DMS 273 (cell line): ENCODE measurements around the gene TTLL4.

ENCODE experiments used
- DNase-seq: peaks from one replicate; lab custom pipeline; 2025; ENCODE audit not compliant: unreplicated experiment; lab: John Stamatoyannopoulos, UW

TTLL4 gene

DNA sequence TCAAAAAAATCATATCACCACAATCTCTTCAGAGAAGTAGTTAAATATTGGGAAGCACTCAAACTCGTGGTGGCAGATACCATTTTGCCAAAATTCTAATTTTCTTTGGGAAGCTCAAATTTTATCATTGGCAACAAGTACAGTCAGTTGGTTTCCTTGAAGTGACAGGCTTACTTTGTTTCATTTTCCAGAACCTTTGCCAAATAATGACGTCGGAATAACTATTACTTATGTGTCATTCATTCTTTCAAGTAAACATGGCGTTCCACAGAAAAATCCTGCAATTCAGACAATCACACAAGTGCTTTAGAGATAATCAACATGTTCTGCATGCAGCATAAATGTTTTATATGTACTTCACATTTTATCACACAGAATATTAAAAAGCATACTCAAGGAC is 5.4 kb downstream of the TTLL4 start:
- DNase-seq, result no peak

- peak; percentile 8 for DNase-seq
Observed at GRCh38 chr2:218717262-218717661, 6.6 kb downstream of the TTLL4 start.

- no peak for DNase-seq
Observed at GRCh38 chr2:218718058-218718457, 7.4 kb downstream of the TTLL4 start.

GRCh38 chr2:218719457-218719856 is 8.8 kb downstream of the TTLL4 start:
- DNase-seq, result no peak

DNA sequence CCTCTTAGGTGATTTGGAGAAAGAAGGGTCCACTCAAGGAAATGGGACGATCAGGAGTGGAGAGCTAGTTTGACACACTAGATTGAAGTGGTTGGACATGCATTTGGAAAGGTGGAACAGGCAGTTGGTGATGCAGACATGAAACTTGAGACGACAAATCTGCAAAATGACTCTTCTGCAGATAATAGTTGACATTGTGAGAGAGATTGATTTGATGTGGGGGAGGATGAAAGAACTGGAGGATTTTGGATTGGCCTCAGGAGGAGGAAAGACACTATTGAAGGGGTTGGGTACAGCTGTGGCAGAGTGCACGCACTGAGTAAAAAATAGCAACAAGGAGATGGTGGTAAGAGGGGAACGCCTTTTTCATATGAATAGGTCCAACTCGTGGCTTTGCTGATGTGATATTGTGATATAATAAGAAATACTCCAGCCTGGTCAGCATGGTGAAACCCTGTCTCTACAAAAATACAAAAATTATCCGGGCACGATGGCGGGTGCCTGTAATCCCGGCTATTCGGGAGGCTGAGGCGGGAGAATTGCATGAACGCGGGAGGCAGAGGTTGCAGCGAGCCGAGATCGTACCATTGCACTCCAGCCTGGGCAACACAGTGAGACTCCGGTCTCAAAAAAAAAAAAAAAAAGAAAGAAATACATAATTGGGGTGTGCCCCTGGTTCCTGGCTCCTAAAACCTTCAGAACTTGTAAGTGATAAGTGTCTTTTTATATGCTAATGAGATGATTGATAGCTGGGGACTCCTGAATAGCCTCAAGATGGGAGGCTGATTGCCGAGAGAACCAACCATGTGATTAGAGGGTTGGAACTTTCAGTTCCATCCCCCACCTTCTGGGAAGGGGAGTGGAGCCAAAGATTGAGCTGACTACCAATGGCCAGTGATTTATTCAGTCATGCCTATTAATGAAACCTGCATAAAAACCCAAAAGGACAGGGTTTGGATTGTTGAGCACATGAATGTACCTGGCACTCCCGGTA is 9.7 kb downstream of the TTLL4 start:
- DNase-seq, result no peak

GRCh38 chr2:218721488-218721887 is 10.9 kb downstream of the TTLL4 start:
- DNase-seq, result no peak

DNA sequence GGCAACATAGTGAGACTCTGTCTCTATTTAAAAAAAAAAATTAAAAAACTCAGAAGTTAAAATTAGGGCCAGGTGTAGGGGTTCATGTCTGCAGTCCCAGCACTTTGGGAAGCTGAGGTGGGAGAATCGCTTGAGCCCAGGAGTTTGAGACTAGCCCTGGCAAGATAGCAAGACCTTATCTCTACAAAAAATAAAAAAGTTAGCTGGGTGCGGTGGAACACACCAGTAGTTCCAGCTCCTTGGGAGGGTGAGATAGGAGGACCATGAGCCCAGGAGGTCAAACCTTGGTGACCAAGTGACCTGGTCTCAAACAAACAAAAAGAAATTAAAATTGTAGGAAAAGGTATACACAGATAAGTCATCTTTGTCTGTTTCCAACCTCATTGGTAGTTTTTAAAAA is 11.3 kb downstream of the TTLL4 start:
- DNase-seq, result no peak

- no peak for DNase-seq
Observed at GRCh38 chr2:218722419-218722818, 11.8 kb downstream of the TTLL4 start.

DNA sequence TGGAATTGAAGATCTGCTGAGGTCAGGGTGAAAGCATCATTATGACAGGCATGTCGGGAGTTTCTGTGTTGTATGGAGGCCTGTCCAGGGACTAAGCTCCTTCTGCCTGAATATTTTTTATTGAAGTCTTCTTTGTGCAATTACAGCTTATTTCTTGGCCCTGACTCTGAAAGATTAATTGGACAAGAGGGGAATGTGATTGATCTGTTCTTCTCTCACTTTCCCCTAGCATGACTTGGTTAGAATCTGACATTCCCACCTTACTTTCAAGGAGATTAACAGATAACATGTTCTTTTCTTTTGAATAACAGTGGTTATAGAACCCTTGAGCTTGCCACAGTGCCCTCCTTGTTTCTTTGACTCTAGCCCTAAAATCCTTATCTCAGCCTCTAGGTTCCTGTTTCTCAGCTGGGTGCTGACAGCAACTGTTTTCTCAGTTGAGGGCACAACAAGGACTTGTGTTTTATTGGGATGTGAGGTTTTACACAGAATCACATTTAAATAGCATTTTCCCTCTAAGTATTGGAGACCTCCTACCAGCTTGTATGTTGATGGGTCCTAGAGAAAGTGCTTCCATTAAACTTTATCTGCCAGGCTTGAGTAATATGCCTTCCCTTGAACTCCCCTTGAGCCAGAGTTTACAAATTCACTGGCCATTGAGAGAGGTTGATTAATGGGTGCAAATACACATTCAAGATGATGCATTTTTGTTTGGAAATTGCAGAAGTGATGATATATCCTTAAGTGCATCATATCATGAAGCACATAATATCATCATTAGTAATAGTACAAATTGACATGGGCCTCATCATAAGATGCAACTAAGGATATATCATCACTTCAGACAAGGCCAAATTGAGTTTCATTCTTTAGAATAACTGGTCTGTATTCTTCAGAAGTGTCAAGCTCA is 12.5 kb downstream of the TTLL4 start:
- no peak for DNase-seq

DNA sequence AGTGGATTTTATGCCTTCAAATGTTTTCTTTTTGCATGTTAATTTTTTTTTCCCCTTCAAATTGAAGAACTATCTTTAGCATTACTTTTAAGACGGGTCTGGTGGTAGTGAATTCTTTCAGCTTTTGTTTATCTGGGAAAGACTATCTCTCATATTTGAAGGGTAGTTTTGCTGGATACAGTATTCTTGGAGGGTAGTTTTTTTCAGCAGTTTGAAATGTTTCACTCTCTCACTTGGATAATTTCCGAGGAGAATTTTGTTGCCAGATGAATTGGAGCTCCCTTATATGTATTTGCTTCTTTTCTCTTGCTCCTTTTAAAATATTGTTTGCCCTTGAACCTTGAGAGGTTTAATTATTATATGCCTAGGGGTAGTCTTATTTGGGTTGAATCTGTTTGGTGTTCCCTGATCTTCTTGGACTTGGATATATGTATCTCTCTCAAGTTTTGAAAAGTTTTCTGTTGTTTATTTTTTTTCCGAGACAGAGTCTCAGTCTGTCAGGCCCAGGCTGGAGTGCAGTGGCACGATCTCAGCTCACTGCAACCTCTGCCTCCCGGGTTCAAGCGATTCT is 15.5 kb downstream of the TTLL4 start:
- no peak for DNase-seq

DNA sequence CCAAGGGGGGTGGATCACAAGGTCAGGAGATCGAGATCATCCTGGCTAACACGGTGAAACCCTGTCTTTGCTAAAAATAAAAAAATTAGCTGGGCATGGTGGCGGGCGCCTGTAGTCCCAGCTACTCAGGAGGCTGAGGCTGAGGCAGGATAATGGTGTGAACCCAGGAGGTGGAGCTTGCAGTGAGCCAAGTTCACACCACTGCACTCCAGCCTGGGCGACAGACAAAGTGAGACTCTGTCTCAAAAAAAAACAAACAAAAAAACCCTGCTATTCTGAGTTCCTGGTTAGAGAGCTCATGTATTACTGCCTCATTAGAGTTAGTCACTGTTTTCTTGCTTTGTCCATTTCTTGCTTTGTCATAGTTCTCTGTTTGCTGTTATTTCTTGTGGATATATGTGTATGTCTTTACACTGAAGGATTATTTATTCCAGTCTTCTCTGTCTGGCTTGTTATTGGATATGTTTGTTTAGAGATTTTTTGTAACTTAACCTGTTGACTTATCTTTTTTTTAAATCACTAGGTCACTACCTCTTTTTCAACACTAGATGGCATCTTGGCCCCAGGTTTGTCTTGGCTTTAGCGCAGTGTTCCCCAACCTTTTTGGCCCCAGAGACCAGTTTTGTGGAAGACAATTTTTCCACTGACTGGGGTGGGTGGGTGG is 17.0 kb downstream of the TTLL4 start:
- DNase-seq, result peak; percentile 13

- no peak for DNase-seq
Observed at GRCh38 chr2:218729640-218730039, 19.0 kb downstream of the TTLL4 start.

DNA sequence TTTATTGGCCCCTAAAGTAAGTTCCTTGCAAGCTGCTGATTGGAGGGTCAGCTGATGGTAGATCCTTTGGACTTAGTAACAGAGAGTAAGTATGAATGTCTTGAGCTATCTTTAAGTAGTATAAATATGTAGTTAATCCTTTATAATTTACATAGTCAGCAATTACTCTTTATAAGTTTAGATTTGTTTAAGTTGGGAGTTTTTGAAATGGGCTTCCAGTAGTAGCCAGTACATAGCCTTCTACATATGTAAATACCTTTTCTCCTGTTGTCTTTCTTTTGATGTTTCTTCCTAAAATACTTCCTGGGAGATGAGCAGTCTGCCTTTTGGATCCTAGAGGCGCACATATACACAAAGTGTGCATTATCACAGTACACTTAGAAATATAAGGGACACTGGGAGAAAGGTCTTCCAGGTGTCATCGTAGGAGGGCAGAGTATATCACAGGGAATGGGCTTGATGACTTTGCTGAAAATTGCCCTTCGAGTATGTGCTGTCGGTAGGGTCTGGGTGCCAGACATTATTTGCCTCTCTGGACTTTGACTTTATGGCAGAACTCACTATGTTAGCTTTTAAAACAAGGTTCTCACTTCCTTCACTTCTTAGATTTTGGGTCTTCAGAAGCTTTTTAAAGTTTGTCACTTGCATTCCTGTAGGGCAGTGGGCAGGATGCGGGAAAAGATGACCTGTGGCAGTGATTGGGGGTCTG is 21.6 kb downstream of the TTLL4 start:
- DNase-seq, result no peak

DNA sequence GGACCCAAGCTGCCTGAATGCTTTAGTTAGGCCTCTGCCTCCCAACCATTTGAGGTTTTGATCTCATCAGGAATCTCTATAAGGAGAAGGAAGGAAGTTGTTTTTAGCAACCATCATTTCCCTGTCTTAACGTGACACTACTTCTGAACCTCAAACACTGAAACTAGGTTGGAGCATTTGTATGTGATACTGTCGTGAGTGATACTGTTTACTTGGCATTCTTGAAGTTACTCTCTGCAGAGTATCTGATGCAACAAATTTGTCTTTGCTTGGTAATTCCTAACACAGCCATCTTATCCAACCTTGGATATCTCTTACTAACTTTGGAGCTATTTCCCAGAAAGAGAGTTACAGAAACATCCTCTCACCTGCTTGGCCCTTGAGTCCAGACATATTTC is 22.1 kb downstream of the TTLL4 start:
- no peak for DNase-seq

DNA sequence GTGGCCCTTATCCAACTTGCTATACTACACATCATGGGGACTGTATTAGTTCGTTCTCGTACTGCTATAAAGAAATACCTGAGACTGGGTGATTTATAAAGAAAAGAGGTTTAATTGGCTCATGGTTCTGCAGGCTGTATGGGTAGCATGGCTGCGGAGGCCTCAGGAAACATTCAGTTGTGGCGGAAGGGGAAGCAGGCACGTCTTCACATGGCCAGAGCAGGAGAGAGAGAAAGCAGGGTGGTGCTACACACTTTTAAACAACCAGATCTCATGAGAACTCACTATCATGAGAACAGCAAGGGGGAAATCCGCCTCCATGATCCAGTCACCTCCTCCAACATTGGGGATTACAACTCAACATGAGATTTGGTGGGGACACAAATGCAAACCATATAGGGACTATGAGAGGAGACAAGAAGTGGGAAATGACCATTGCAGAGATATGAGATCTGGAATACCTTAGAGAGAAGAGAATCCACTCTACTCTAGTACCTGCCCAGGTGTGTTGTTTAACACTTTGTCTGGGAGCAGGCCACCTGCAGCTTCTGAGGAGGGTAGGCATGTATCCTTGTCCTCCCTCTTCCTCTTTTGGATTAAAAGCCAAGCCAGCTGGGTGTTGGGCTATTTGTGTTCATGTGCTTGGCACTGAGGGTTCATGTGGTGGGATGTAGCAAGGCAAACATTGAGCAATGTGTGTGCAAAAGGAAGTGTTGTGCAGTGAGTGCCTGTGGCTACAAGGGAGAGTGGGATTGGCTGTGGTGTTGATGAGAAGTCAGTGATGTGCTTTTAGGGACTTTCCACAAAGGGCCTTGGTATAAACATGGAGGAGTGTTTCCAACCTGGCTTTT is 22.8 kb downstream of the TTLL4 start:
- DNase-seq, result no peak

DNA sequence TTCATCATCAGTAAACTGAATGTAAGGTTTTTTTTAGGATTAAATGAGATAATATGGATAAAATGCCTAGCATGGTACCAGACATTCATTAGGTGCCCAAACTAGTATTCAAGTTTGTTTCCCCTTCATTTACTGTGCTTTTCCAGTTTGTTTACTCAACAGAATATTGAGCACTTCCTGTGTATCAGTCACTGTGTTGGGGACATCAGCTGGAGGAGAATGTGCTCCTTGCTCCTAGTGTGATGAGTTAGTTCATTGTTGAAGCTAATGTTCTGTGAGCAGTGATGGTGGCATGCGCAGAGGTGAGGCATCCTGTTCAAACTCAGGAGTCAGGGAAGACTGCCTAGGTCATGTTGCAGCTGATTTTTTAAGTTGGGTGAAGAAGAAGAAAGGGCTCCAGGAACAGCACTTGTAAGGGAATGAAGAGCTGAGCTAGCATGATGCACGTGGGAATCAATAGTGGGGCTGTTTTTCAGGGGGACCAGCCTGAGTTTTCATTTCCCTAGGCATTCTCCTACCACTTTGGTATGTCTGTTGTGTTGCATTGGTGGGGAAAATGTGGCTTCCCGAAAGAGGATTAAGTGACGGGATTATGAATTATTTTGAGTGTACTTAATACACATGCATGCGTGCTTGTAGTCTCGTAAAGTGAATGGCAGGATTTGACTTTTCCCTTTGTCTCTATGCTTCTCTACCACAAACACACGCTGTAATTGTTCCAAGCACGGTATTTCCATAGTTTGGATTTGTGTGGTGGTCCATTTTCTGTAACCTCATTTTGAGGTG is 23.7 kb downstream of the TTLL4 start:
- DNase-seq, result no peak

GRCh38 chr2:218736531-218736930 is 25.9 kb downstream of the TTLL4 start:
- DNase-seq, result no peak

- no peak for DNase-seq
Observed at GRCh38 chr2:218743068-218743467, 32.4 kb downstream of the TTLL4 start.

GRCh38 chr2:218744615-218745014 is 34.0 kb downstream of the TTLL4 start:
- DNase-seq, result no peak
